ENCODE measurements around the gene HOMER3. TPM values are rescaled to one million over a fixed set of nuclear protein-coding genes. Genes with fewer than 3 reads are reported as not detected.
A peak's percentile ranks its signal among the peaks of the same experiment; 100 is the strongest.

Gene HOMER3
- total and polyA plus RNA-seq, 9 of the 15 experiments (the other 6 are each of a cell fraction or from before 2014, with no cell fraction given): 1.3 to 5.1 (median 3.7) TPM; not detected in 2

GRCh38 chr19:18939163-18939562 is 1.9 kb downstream of the HOMER3 start (continued):
- no peak for TF ChIP-seq CBX8 (IDR thresholded peaks at IDR 0.05; ENCODE audit: borderline replicate concordance, extremely low read depth, low read depth, low read length, poor library complexity, severe bottlenecking)

- Histone ChIP-seq H3K9me1 (ENCODE audit: control insufficient read depth, insufficient read depth, low read length) (peaks cover 2% of the 10 kb centered on the region), H4K20me1 (replicated peaks; ENCODE audit: control insufficient read depth, insufficient read depth, low read length) (0 out of 2 replicates have a peak, but pooled peaks cover 3% of the 10 kb centered on the region), H3K36me3 (ENCODE audit: control insufficient read depth, insufficient read depth, low read length) (peaks cover 2% of the 10 kb centered on the region; the same call in 1 of the 3 replicates), H3K27me3 (ENCODE audit: control insufficient read depth in 2 of 2, insufficient read depth in 2 of 2, low read length in 2 of 2) (no peaks in the 10 kb centered on the region), H3K4me1 (replicated peaks in 1 of 2; ENCODE audit: control insufficient read depth in 2 of 2, insufficient read depth in 2 of 2, low read length in 2 of 2) (peaks cover 5 to 28% of the 10 kb centered on the region in 2 experiments; a peak in 4 of 5 replicates), H3K4me3 (no peak overlapping the region), H3K79me2 (ENCODE audit: control insufficient read depth, insufficient read depth, low read length) (no peaks in the 10 kb centered on the region), H3K27ac (ENCODE audit: extremely low read depth, low read depth, low read length) (no peak overlapping the region), H3K9ac (ENCODE audit: insufficient read depth in 1 of 2, low read depth in 2 of 2, low read length in 2 of 2) (peak overlapping the region in 1 of 2 experiments; percentile 77; a peak in 1 of 4 replicates), H3K4me2 (ENCODE audit: insufficient read depth, low read length) (no peak overlapping the region), H2AFZ (ENCODE audit: low read depth, low read length) (no peak overlapping the region), H3K9me3 (replicated peaks; ENCODE audit: control insufficient read depth, insufficient read depth, low read depth, low read length) (no peaks in the 10 kb centered on the region)
- FAIRE-seq (no peak), ATAC-seq (no peak), DNase-seq (ENCODE audit: extremely low read depth in 1 of 4, low spot score in 3 of 4) (no peak)
- no TSS peak for BruUV-seq (replicated peaks)
- CTCF ChIA-PET (ENCODE audit: low intra/inter-chr PET ratio): no interaction called here
- TF ChIP-seq ZKSCAN8 (CRISPR knock-in tag; IDR thresholded peaks at IDR 0.05) (peak; percentile 69; the same call in 1 of the 2 replicates), KAT2B (IDR thresholded peaks at IDR 0.05; ENCODE audit: low read depth, low read length) (no peak)
- in situ Hi-C loops (cut with MboI) (no loop called here), intact Hi-C loops (cut with micrococcal nuclease) (no loop called here)
- whole genome bisulfite sequencing (ENCODE audit: insufficient coverage, low coverage, missing lambda C conversion rate): 59% methylated on average over 12 of the region's 13 CpGs
- POLR2A ChIA-PET: interaction anchor here (0.7 kb wide), 1 partner anchor 14 kb away, joined by 3 read pairs; the partner anchor contains the start of genes COPE and DDX49
Observed at GRCh38 chr19:18933297-18933696, 7.7 kb downstream of the HOMER3 start.
